DOHH2 (cell line): Measurements from ENCODE around the gene LCP2.

Experiments
- EZH2phosphoT487 ChIP-seq: fragments of 200-600 bp; sonication (generic); IDR thresholded peaks from 2 replicates; pipeline ENCODE4 v1.6.1; 2017; ENCODE audit warnings: borderline replicate concordance, mild to moderate bottlenecking, antibody characterized with exemption, low read length, moderate library complexity, mixed read lengths
- TF ChIP-seq, protein P1 (sequence below): fragments of 200-600 bp; sonication (generic); IDR thresholded peaks from one replicate; pipeline ENCODE4 v1.5.1; 2014; ENCODE audit warnings: antibody characterized with exemption, mild to moderate bottlenecking, low read depth, low read length; ENCODE audit not compliant: poor library complexity, severe bottlenecking

GRCh38 chr5:170226661-170227060, 70.9 kb downstream of the LCP2 start:
- TF ChIP-seq, protein P1, sequence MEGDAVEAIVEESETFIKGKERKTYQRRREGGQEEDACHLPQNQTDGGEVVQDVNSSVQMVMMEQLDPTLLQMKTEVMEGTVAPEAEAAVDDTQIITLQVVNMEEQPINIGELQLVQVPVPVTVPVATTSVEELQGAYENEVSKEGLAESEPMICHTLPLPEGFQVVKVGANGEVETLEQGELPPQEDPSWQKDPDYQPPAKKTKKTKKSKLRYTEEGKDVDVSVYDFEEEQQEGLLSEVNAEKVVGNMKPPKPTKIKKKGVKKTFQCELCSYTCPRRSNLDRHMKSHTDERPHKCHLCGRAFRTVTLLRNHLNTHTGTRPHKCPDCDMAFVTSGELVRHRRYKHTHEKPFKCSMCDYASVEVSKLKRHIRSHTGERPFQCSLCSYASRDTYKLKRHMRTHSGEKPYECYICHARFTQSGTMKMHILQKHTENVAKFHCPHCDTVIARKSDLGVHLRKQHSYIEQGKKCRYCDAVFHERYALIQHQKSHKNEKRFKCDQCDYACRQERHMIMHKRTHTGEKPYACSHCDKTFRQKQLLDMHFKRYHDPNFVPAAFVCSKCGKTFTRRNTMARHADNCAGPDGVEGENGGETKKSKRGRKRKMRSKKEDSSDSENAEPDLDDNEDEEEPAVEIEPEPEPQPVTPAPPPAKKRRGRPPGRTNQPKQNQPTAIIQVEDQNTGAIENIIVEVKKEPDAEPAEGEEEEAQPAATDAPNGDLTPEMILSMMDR = no peak
- TF ChIP-seq EZH2phosphoT487 = no peak
